SJSA1 (cell line): ENCODE measurements around the gene OPALIN. TPM values are rescaled to one million over a fixed set of nuclear protein-coding genes. Genes with fewer than 3 reads are reported as not detected.

ENCODE experiments used
- DNase-seq, 2 experiments: peaks; one replicate each; pipeline ENCODE4 v3.0.0-alpha.2; 2015 to 2020; ENCODE audit warnings: low spot score in 2 of 2, low read depth in 1 of 2
- H3K27ac ChIP-seq: fragments of 250-450 bp; sonication (Bioruptor Pico); 2 replicates; pipeline ENCODE4 v1.5.1; 2020; ENCODE audit warnings: mild to moderate bottlenecking, moderate library complexity
- H3K27me3 ChIP-seq: fragments of 250-450 bp; sonication (Bioruptor Pico); replicated peaks from 2 replicates; pipeline ENCODE4 v1.5.1; 2020; ENCODE audit warnings: mild to moderate bottlenecking, moderate library complexity
- H3K36me3 ChIP-seq: fragments of 250-450 bp; sonication (Bioruptor Pico); 2 replicates; pipeline ENCODE4 v1.5.1; 2020; ENCODE audit warnings: mild to moderate bottlenecking
- H3K4me1 ChIP-seq: fragments of 250-450 bp; sonication (Bioruptor Pico); replicated peaks from 2 replicates; pipeline ENCODE4 v1.6.1; 2021; ENCODE audit warnings: mild to moderate bottlenecking
- H3K4me3 ChIP-seq: fragments of 250-450 bp; sonication (Bioruptor Pico); 2 replicates; pipeline ENCODE4 v1.5.1; 2020; ENCODE audit warnings: mild to moderate bottlenecking
- H3K9me3 ChIP-seq: fragments of 250-450 bp; sonication (Bioruptor Pico); replicated peaks from 2 replicates; pipeline ENCODE4 v1.5.1; 2020; ENCODE audit warnings: mild to moderate bottlenecking
- total RNA-seq: library from RNA; depleted of rRNA; stranded (reverse); fragments of >200 nt; shearing (Covaris generic); gene quantifications from 2 replicates; pipeline ENCODE4 v1.2.3, GENCODE V29; 2014

Gene OPALIN
- total RNA-seq, 1 experiment from 2014 or later, result not detected

GRCh38 chr10:96367470-96367869 lies 8.7 kb upstream of the OPALIN start:
- no peak overlapping the region for H3K27ac ChIP-seq
- H3K9me3 ChIP-seq, result no peaks in the 10 kb centered on the region
- H3K36me3 ChIP-seq, result no peaks in the 10 kb centered on the region
- H3K4me1 ChIP-seq, result no peaks in the 10 kb centered on the region; the same call in 1 of the 2 replicates
- H3K4me3 ChIP-seq, result no peak overlapping the region
- DNase-seq, result no peak
- H3K27me3 ChIP-seq, result peaks cover 7% of the 10 kb centered on the region

- Histone ChIP-seq H3K27ac (no peak overlapping the region), H3K4me1 (no peaks in the 10 kb centered on the region; the same call in 1 of the 2 replicates)
- DNase-seq, result peak in 1 of 2 experiments; percentile 12
These were observed 7.7 kb upstream of the OPALIN start for GRCh38 chr10:96366508-96366907.

GRCh38 chr10:96365571-96365970 lies 6.8 kb upstream of the OPALIN start:
- Histone ChIP-seq H3K9me3 (no peaks in the 10 kb centered on the region), H3K36me3 (no peaks in the 10 kb centered on the region), H3K27me3 (peaks cover 8% of the 10 kb centered on the region), H3K27ac (no peak overlapping the region), H3K4me1 (no peaks in the 10 kb centered on the region; the same call in 1 of the 2 replicates), H3K4me3 (no peak overlapping the region)
- DNase-seq, result no peak

More at GRCh38 chr10:96366508-96366907, 7.7 kb upstream of the OPALIN start:
- H3K9me3 ChIP-seq, result no peaks in the 10 kb centered on the region
- peaks cover 8% of the 10 kb centered on the region for H3K27me3 ChIP-seq
- H3K36me3 ChIP-seq, result no peaks in the 10 kb centered on the region
- no peak overlapping the region for H3K4me3 ChIP-seq

- Histone ChIP-seq H3K27me3 (peaks cover 24% of the 10 kb centered on the region), H3K4me1 (no peaks in the 10 kb centered on the region), H3K9me3 (no peaks in the 10 kb centered on the region), H3K36me3 (no peaks in the 10 kb centered on the region), H3K27ac (no peak overlapping the region), H3K4me3 (no peak overlapping the region)
- DNase-seq, result no peak
These were observed 2.0 kb upstream of the OPALIN start for GRCh38 chr10:96360766-96361165.

- H3K4me1 ChIP-seq, result no peaks in the 10 kb centered on the region
- no peak overlapping the region for H3K27ac ChIP-seq
- peaks cover 24% of the 10 kb centered on the region for H3K27me3 ChIP-seq
- DNase-seq, result no peak
- no peaks in the 10 kb centered on the region for H3K36me3 ChIP-seq
- H3K9me3 ChIP-seq, result no peaks in the 10 kb centered on the region
- no peak overlapping the region for H3K4me3 ChIP-seq
These were observed 1.5 kb upstream of the OPALIN start for GRCh38 chr10:96360331-96360730.

GRCh38 chr10:96359616-96360015 lies 814 bp upstream of the OPALIN start:
- Histone ChIP-seq H3K4me3 (no peak overlapping the region), H3K36me3 (no peaks in the 10 kb centered on the region), H3K27me3 (peaks cover 24% of the 10 kb centered on the region), H3K27ac (no peak overlapping the region), H3K4me1 (no peaks in the 10 kb centered on the region), H3K9me3 (no peaks in the 10 kb centered on the region)
- DNase-seq, result no peak

- H3K4me3 ChIP-seq, result no peak overlapping the region
- no peaks in the 10 kb centered on the region for H3K36me3 ChIP-seq
- H3K4me1 ChIP-seq, result no peaks in the 10 kb centered on the region
- DNase-seq, result no peak
- H3K9me3 ChIP-seq, result no peaks in the 10 kb centered on the region
- peaks cover 15% of the 10 kb centered on the region for H3K27me3 ChIP-seq
- H3K27ac ChIP-seq, result no peak overlapping the region
These were observed 1.7 kb downstream of the OPALIN start for GRCh38 chr10:96357038-96357620.

GRCh38 chr10:96352582-96352981 lies 6.2 kb downstream of the OPALIN start:
- no peak overlapping the region for H3K27ac ChIP-seq
- DNase-seq, result no peak

GRCh38 chr10:96352027-96352426 lies 6.8 kb downstream of the OPALIN start:
- DNase-seq, result no peak
- H3K9me3 ChIP-seq, result no peaks in the 10 kb centered on the region
- no peak overlapping the region for H3K27ac ChIP-seq
- peaks cover 3% of the 10 kb centered on the region; the same call in 1 of the 2 replicates for H3K27me3 ChIP-seq
- no peaks in the 10 kb centered on the region for H3K36me3 ChIP-seq
- H3K4me1 ChIP-seq, result no peaks in the 10 kb centered on the region
- no peak overlapping the region for H3K4me3 ChIP-seq

More at GRCh38 chr10:96352582-96352981, 6.2 kb downstream of the OPALIN start:
- H3K27me3 ChIP-seq, result peaks cover 4% of the 10 kb centered on the region; the same call in 1 of the 2 replicates
- no peaks in the 10 kb centered on the region for H3K36me3 ChIP-seq
- H3K4me3 ChIP-seq, result no peak overlapping the region
- H3K4me1 ChIP-seq, result no peaks in the 10 kb centered on the region
- no peaks in the 10 kb centered on the region for H3K9me3 ChIP-seq

GRCh38 chr10:96346295-96346694 lies 12.5 kb downstream of the OPALIN start:
- H3K27ac ChIP-seq, result no peak overlapping the region
- DNase-seq, result no peak

GRCh38 chr10:96345222-96345621 lies 13.6 kb downstream of the OPALIN start:
- H3K36me3 ChIP-seq, result no peaks in the 10 kb centered on the region
- H3K4me3 ChIP-seq, result no peak overlapping the region
- no peaks in the 10 kb centered on the region for H3K4me1 ChIP-seq
- no peak for DNase-seq
- H3K27ac ChIP-seq, result no peak overlapping the region
- 0 out of 2 replicates have a peak, but pooled peaks cover 13% of the 10 kb centered on the region for H3K27me3 ChIP-seq
- H3K9me3 ChIP-seq, result no peaks in the 10 kb centered on the region

More at GRCh38 chr10:96346295-96346694, 12.5 kb downstream of the OPALIN start:
- H3K4me1 ChIP-seq, result no peaks in the 10 kb centered on the region
- no peaks in the 10 kb centered on the region for H3K36me3 ChIP-seq
- H3K9me3 ChIP-seq, result no peaks in the 10 kb centered on the region
- H3K4me3 ChIP-seq, result no peak overlapping the region
- H3K27me3 ChIP-seq, result 0 out of 2 replicates have a peak, but pooled peaks cover 13% of the 10 kb centered on the region

- no peaks in the 10 kb centered on the region for H3K36me3 ChIP-seq
- no peaks in the 10 kb centered on the region for H3K9me3 ChIP-seq
- DNase-seq, result no peak
These were observed 14.6 kb downstream of the OPALIN start for GRCh38 chr10:96344178-96344577.

GRCh38 chr10:96342402-96342801 lies 16.4 kb downstream of the OPALIN start:
- DNase-seq, result no peak
- H3K36me3 ChIP-seq, result no peaks in the 10 kb centered on the region

More at GRCh38 chr10:96344178-96344577, 14.6 kb downstream of the OPALIN start:
- Histone ChIP-seq H3K27me3 (0 out of 2 replicates have a peak, but pooled peaks cover 13% of the 10 kb centered on the region), H3K4me1 (no peaks in the 10 kb centered on the region), H3K4me3 (no peak overlapping the region), H3K27ac (no peak overlapping the region)

GRCh38 chr10:96341219-96342182 lies 17.3 kb downstream of the OPALIN start:
- no peak for DNase-seq
- peaks cover 19% of the 10 kb centered on the region; the same call in 1 of the 2 replicates for H3K27me3 ChIP-seq
- H3K9me3 ChIP-seq, result no peaks in the 10 kb centered on the region
- no peaks in the 10 kb centered on the region for H3K36me3 ChIP-seq
- H3K27ac ChIP-seq, result no peak overlapping the region
- H3K4me1 ChIP-seq, result no peaks in the 10 kb centered on the region
- no peak overlapping the region for H3K4me3 ChIP-seq

More at GRCh38 chr10:96342402-96342801, 16.4 kb downstream of the OPALIN start:
- Histone ChIP-seq H3K4me1 (no peaks in the 10 kb centered on the region), H3K27ac (no peak overlapping the region), H3K27me3 (peaks cover 19% of the 10 kb centered on the region; the same call in 1 of the 2 replicates), H3K9me3 (no peaks in the 10 kb centered on the region), H3K4me3 (no peak overlapping the region)
